Neural cell (in vitro differentiated cells): ENCODE measurements around the gene ACER1. TPM values are rescaled to one million over a fixed set of nuclear protein-coding genes. Genes with fewer than 3 reads are reported as not detected.
A peak's percentile ranks its signal among the peaks of the same experiment; 100 is the strongest.

Source experiments
- H2AFZ ChIP-seq: fragments of 200-600, 300-800 bp; sonication (generic), shearing (Covaris generic); 2 replicates; pipeline ENCODE4 v1.6.0; 2014; ENCODE audit warnings: low read depth, mild to moderate bottlenecking, antibody characterized with exemption, low read length, moderate library complexity
- H3F3A ChIP-seq: fragments of 200-600 bp; shearing (Covaris generic); 2 replicates; pipeline ENCODE4 v1.6.1; 2016; ENCODE audit warnings: mild to moderate bottlenecking, moderate library complexity, mixed read lengths, antibody characterized with exemption, low read length; ENCODE audit not compliant: insufficient read depth, poor library complexity, severe bottlenecking
- H3K27ac ChIP-seq: fragments of 200-600, 300-800 bp; sonication (generic), shearing (Covaris generic); 2 replicates; pipeline ENCODE4 v1.5.1; 2014; ENCODE audit warnings: mild to moderate bottlenecking, low read length, moderate library complexity
- H3K27me3 ChIP-seq: fragments of 300-800, 200-600 bp; sonication (generic), shearing (Covaris generic); 2 replicates; pipeline ENCODE4 v1.6.0; 2014; ENCODE audit warnings: mild to moderate bottlenecking, low read depth, low read length, moderate library complexity; ENCODE audit not compliant: insufficient read depth
- H3K36me3 ChIP-seq: fragments of 300-800, 200-600 bp; sonication (generic), shearing (Covaris generic); 2 replicates; pipeline ENCODE4 v1.5.1; 2014; ENCODE audit warnings: mild to moderate bottlenecking, antibody characterized with exemption, low read length, moderate library complexity; ENCODE audit not compliant: insufficient read depth
- H3K4me2 ChIP-seq: fragments of 300-800, 200-600 bp; sonication (generic), shearing (Covaris generic); 2 replicates; pipeline ENCODE4 v1.6.0; 2014; ENCODE audit warnings: mild to moderate bottlenecking, low read length
- H3K4me3 ChIP-seq: fragments of 300-800, 200-600 bp; sonication (generic), shearing (Covaris generic); 2 replicates; pipeline ENCODE4 v1.5.1; 2014; ENCODE audit warnings: mild to moderate bottlenecking, low read length, moderate library complexity
- H3K79me2 ChIP-seq: fragments of 200-600 bp; shearing (Covaris generic); replicated peaks from 2 replicates; pipeline ENCODE4 v1.6.0; 2014; ENCODE audit warnings: mild to moderate bottlenecking, low read length, moderate library complexity; ENCODE audit not compliant: insufficient read depth
- H3K9ac ChIP-seq: fragments of 300-800, 200-600 bp; sonication (generic), shearing (Covaris generic); 2 replicates; pipeline ENCODE4 v1.6.1; 2016; ENCODE audit warnings: mild to moderate bottlenecking, low read length, mixed read lengths
- H3K9me2 ChIP-seq: fragments of 200-600 bp; shearing (Covaris generic); 2 replicates; pipeline ENCODE4 v1.6.1; 2016; ENCODE audit warnings: mild to moderate bottlenecking, low read length, mixed read lengths; ENCODE audit not compliant: insufficient read depth
- H3K9me3 ChIP-seq: fragments of 200-600, 300-800 bp; sonication (generic), shearing (Covaris generic); 2 replicates; pipeline ENCODE4 v1.6.1; 2016; ENCODE audit warnings: mild to moderate bottlenecking, mixed run types, low read length, moderate library complexity, mixed read lengths
- H4K20me1 ChIP-seq: fragments of 200-600 bp; shearing (Covaris generic); 2 replicates; pipeline ENCODE4 v1.6.1; 2016; ENCODE audit warnings: mild to moderate bottlenecking, mixed run types; ENCODE audit not compliant: insufficient read depth
- EP300 ChIP-seq: fragments of 450-650 bp; conservative IDR thresholded peaks from 2 replicates; pipeline ENCODE4 v1.6.1; 2014; ENCODE audit warnings: antibody characterized with exemption, mild to moderate bottlenecking, moderate library complexity; ENCODE audit not compliant: poor library complexity, severe bottlenecking
- EZH2 ChIP-seq: fragments of 200-600, 300-800 bp; shearing (Covaris generic), sonication (generic); IDR thresholded peaks from 2 replicates; pipeline ENCODE4 v1.6.1; 2014; ENCODE audit warnings: antibody characterized with exemption, low read length, borderline replicate concordance, mild to moderate bottlenecking; ENCODE audit not compliant: insufficient read depth, poor library complexity, severe bottlenecking
- MXI1 ChIP-seq: fragments of 450-650 bp; conservative IDR thresholded peaks from 2 replicates; pipeline ENCODE4 v1.6.1; 2014; ENCODE audit warnings: antibody characterized with exemption, mild to moderate bottlenecking; ENCODE audit not compliant: poor library complexity, severe bottlenecking
- POLR2AphosphoS5 ChIP-seq: IDR thresholded peaks from 2 replicates; pipeline ENCODE4 v1.6.1; 2012
- RAD21 ChIP-seq: fragments of 450-650 bp; conservative IDR thresholded peaks from 2 replicates; pipeline ENCODE4 v1.6.1; 2014; ENCODE audit warnings: antibody characterized with exemption, mild to moderate bottlenecking, moderate library complexity
- SMC3 ChIP-seq: fragments of 450-650 bp; conservative IDR thresholded peaks from 2 replicates; pipeline ENCODE4 v1.6.1; 2014; ENCODE audit warnings: antibody characterized with exemption, mild to moderate bottlenecking, moderate library complexity; ENCODE audit not compliant: poor library complexity
- TAF1 ChIP-seq: IDR thresholded peaks from 2 replicates; pipeline ENCODE4 v1.6.1; 2012; ENCODE audit warnings: low read depth
- polyA plus RNA-seq: library from polyadenylated mRNA; depleted of rRNA; stranded (reverse); fragments of >200 nt; gene quantifications from 2 replicates; pipeline ENCODE4 v1.2.3, GENCODE V29; 2014
- TF ChIP-seq, protein P1 (sequence below): IDR thresholded peaks from 2 replicates; pipeline ENCODE4 v1.6.1; 2012; ENCODE audit warnings: borderline replicate concordance
- TF ChIP-seq, protein P2 (sequence below): fragments of 450-650 bp; IDR thresholded peaks from 2 replicates; pipeline ENCODE4 v1.5.1; 2014; ENCODE audit warnings: antibody characterized with exemption, mild to moderate bottlenecking, moderate library complexity; ENCODE audit not compliant: poor library complexity, severe bottlenecking

Gene ACER1
- polyA plus RNA-seq, 1 donor from 2014 or later, result not detected

DNA sequence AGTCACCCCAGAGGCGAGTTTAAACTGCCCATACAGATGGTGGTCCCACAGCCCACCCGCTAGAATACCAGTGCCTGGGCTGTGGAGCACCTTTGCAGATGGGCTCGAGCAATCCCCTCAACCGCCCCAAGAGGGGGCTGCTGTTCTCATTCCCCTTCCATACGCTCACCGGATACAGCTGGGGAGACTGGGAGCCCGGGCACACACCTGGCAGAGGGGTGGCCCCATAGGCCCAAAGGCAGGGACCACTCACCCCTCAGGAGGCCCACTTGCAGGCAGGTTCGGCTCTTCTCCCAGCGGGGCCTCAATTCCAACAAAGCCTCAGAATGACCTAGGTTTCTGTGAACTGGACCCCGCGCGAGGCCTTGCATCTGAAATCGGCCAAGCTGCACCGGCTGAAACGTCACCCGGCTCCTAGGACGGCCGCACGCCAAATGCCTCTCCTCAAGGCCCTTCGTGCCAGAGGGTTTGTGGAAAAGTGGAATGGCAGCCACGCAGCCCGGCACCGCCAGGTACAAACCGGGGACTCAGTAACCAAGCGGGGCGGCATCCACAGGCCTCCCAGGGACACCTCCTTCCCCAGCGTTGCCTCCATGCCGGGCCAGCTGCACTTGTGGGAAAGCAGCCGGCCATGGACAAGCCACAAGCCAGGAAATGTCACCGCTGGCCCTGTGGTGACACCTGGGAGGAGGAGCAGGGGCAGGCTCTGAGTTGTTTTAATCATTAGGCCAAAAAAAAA is 72.3 kb downstream of the ACER1 start:
- H3K9me3 ChIP-seq, result no peaks in the 10 kb centered on the region
- peaks cover 7% of the 10 kb centered on the region for H3K36me3 ChIP-seq
- no peaks in the 10 kb centered on the region for H3K9me2 ChIP-seq
- no peak overlapping the region for H3K4me3 ChIP-seq
- H3K27me3 ChIP-seq, result no peaks in the 10 kb centered on the region
- TF ChIP-seq, protein P1, sequence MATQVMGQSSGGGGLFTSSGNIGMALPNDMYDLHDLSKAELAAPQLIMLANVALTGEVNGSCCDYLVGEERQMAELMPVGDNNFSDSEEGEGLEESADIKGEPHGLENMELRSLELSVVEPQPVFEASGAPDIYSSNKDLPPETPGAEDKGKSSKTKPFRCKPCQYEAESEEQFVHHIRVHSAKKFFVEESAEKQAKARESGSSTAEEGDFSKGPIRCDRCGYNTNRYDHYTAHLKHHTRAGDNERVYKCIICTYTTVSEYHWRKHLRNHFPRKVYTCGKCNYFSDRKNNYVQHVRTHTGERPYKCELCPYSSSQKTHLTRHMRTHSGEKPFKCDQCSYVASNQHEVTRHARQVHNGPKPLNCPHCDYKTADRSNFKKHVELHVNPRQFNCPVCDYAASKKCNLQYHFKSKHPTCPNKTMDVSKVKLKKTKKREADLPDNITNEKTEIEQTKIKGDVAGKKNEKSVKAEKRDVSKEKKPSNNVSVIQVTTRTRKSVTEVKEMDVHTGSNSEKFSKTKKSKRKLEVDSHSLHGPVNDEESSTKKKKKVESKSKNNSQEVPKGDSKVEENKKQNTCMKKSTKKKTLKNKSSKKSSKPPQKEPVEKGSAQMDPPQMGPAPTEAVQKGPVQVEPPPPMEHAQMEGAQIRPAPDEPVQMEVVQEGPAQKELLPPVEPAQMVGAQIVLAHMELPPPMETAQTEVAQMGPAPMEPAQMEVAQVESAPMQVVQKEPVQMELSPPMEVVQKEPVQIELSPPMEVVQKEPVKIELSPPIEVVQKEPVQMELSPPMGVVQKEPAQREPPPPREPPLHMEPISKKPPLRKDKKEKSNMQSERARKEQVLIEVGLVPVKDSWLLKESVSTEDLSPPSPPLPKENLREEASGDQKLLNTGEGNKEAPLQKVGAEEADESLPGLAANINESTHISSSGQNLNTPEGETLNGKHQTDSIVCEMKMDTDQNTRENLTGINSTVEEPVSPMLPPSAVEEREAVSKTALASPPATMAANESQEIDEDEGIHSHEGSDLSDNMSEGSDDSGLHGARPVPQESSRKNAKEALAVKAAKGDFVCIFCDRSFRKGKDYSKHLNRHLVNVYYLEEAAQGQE, result no peak
- TF ChIP-seq, protein P2, sequence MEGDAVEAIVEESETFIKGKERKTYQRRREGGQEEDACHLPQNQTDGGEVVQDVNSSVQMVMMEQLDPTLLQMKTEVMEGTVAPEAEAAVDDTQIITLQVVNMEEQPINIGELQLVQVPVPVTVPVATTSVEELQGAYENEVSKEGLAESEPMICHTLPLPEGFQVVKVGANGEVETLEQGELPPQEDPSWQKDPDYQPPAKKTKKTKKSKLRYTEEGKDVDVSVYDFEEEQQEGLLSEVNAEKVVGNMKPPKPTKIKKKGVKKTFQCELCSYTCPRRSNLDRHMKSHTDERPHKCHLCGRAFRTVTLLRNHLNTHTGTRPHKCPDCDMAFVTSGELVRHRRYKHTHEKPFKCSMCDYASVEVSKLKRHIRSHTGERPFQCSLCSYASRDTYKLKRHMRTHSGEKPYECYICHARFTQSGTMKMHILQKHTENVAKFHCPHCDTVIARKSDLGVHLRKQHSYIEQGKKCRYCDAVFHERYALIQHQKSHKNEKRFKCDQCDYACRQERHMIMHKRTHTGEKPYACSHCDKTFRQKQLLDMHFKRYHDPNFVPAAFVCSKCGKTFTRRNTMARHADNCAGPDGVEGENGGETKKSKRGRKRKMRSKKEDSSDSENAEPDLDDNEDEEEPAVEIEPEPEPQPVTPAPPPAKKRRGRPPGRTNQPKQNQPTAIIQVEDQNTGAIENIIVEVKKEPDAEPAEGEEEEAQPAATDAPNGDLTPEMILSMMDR, result peak; percentile 25
- no peak overlapping the region for H3K9ac ChIP-seq
- H3K27ac ChIP-seq, result no peak overlapping the region
- no peak overlapping the region for H2AFZ ChIP-seq
- H4K20me1 ChIP-seq, result no peaks in the 10 kb centered on the region
- H3K4me2 ChIP-seq, result no peak overlapping the region
- no peaks in the 10 kb centered on the region for H3F3A ChIP-seq
- H3K79me2 ChIP-seq, result peaks cover 16% of the 10 kb centered on the region

DNA sequence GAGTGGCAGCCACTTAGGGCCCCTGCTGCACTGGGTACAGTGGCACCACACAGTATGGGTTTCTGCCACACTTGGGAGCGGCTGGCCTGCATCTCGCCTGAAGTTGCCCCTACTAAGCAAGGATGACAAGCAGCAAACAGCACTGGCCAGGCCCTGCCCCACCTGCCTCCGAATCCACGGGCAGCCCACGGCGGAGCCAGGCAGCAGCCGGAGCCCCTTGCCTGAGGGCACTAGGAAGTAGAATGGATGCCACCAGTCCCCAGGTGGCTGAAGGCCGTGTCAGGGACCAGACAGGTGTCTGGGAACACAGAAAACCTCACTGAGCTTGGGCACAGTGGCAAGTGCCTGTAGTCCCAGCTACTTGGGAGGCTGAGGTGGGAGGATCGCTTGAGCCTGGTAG is 73.0 kb downstream of the ACER1 start:
- H3K9me2 ChIP-seq, result no peaks in the 10 kb centered on the region
- TF ChIP-seq TAF1, result no peak
- no peak overlapping the region for H3K4me2 ChIP-seq
- H3K4me3 ChIP-seq, result no peak overlapping the region
- no peak overlapping the region for H2AFZ ChIP-seq
- H3K9me3 ChIP-seq, result no peaks in the 10 kb centered on the region
- no peak overlapping the region for H3K27ac ChIP-seq
- H4K20me1 ChIP-seq, result no peaks in the 10 kb centered on the region
- no peaks in the 10 kb centered on the region for H3K27me3 ChIP-seq
- H3K9ac ChIP-seq, result no peak overlapping the region
- H3K79me2 ChIP-seq, result peaks cover 20% of the 10 kb centered on the region
- peaks cover 7% of the 10 kb centered on the region for H3K36me3 ChIP-seq
- H3F3A ChIP-seq, result no peaks in the 10 kb centered on the region

DNA sequence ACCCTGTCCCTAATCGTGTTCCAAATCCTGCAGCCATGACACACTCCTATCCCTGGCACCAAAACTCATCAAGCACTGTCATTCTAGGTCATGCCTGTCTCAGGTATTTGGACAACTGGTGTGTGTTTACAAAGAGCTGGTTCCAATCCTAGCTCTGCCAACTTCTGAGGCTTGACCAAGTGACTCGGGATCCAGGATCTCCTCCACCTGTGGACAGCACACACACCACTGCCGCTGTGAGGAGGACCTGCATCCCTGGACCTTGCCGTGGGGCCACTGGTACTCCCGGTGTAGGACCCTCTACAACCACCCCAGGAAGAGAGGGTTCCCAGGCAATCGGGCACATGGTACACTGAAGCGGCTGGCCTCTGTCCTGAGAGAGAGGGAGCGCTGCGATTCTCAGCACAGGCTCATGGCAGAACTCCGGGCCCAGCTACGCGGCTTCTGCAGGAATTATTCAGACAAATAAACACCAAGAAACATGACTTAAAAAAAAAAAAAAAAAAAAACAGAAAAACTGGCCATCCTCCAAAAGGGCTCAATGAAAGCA is 74.0 kb downstream of the ACER1 start:
- H3K27me3 ChIP-seq, result no peaks in the 10 kb centered on the region
- H2AFZ ChIP-seq, result no peak overlapping the region
- H3K9me2 ChIP-seq, result no peaks in the 10 kb centered on the region
- no peak overlapping the region for H3K9ac ChIP-seq
- no peaks in the 10 kb centered on the region for H3K9me3 ChIP-seq
- H3F3A ChIP-seq, result no peaks in the 10 kb centered on the region
- no peak overlapping the region for H3K27ac ChIP-seq
- no peaks in the 10 kb centered on the region for H4K20me1 ChIP-seq
- peaks cover 7% of the 10 kb centered on the region for H3K36me3 ChIP-seq
- peaks cover 17% of the 10 kb centered on the region for H3K79me2 ChIP-seq
- TF ChIP-seq, protein P1, result no peak
- TF ChIP-seq RAD21 (no peak), EZH2 (no peak), EP300 (no peak), MXI1 (no peak), TAF1 (no peak), SMC3 (no peak), POLR2AphosphoS5 (no peak)
- TF ChIP-seq, protein P2, result no peak
- no peak overlapping the region for H3K4me2 ChIP-seq
- H3K4me3 ChIP-seq, result no peak overlapping the region
